Adrenal gland (tissue), 5 donors: ENCODE data around the gene QKI.

Source experiments
- POLR2A ChIP-seq, 2 donors: fragments of 450-650 bp; IDR thresholded peaks; one replicate each; pipeline ENCODE4 v1.6.1; 2017; ENCODE audit warnings: antibody characterized with exemption in 2 of 2, mild to moderate bottlenecking in 2 of 2, moderate library complexity in 1 of 2
- TF ChIP-seq, protein P1 (sequence below), 6 experiments: fragments of 450-650 bp in 4 of 6; fragments of 200-600 bp in 2 of 6; sonication (generic) in 1 of 6; IDR thresholded peaks; 1 replicate in 5 of 6; 2 replicates in 1 of 6; pipeline versions ENCODE4 v1.5.1 to v1.8.0; 2016 to 2021; ENCODE audit warnings: antibody characterized with exemption in 6 of 6, mild to moderate bottlenecking in 2 of 6, moderate library complexity in 1 of 6
- donor health status: DM: no; HTN: no; CAD: no.

DNA sequence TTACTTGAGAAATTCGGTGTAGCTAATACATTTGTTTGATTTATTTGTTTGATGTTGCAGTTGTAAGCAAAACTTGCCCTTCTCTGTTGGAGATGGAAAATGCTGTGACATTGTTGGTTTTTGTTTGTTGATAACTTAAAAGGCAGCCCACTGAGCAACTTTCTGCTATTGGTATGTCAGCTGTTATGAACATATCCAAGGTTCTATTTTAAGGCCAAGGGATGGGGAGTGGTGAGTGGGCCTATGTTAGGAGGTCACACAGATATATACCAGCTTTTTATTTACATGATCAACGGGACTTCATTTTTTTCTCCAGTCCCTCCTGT lies 5.7 kb downstream of the QKI start:
- TF ChIP-seq, protein P1, sequence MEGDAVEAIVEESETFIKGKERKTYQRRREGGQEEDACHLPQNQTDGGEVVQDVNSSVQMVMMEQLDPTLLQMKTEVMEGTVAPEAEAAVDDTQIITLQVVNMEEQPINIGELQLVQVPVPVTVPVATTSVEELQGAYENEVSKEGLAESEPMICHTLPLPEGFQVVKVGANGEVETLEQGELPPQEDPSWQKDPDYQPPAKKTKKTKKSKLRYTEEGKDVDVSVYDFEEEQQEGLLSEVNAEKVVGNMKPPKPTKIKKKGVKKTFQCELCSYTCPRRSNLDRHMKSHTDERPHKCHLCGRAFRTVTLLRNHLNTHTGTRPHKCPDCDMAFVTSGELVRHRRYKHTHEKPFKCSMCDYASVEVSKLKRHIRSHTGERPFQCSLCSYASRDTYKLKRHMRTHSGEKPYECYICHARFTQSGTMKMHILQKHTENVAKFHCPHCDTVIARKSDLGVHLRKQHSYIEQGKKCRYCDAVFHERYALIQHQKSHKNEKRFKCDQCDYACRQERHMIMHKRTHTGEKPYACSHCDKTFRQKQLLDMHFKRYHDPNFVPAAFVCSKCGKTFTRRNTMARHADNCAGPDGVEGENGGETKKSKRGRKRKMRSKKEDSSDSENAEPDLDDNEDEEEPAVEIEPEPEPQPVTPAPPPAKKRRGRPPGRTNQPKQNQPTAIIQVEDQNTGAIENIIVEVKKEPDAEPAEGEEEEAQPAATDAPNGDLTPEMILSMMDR (IDR thresholded peaks at IDR 0.05): no peak
- TF ChIP-seq POLR2A (IDR thresholded peaks at IDR 0.05): no peak
